ENCODE data around the gene CINP. TPM values are rescaled to one million over a fixed set of nuclear protein-coding genes. Genes with fewer than 3 reads are reported as not detected.
"Not testable (repeated sequence)": the region's sequence is repeated elsewhere in the genome, so short reads cannot be mapped to it uniquely, and the experiment has no call there.

CINP gene
- total RNA-seq, 1 donor from 2014 or later = 37.3 TPM

GRCh38 chr14:102321456-102322422 lies 41.0 kb downstream of the CINP start:
- no peak for DNase-seq (ENCODE audit: extremely low read depth, low read depth, low spot score)

- no peak for DNase-seq (ENCODE audit: extremely low read depth, low read depth, low spot score)
These were observed 41.8 kb downstream of the CINP start for GRCh38 chr14:102320671-102321455.

DNA sequence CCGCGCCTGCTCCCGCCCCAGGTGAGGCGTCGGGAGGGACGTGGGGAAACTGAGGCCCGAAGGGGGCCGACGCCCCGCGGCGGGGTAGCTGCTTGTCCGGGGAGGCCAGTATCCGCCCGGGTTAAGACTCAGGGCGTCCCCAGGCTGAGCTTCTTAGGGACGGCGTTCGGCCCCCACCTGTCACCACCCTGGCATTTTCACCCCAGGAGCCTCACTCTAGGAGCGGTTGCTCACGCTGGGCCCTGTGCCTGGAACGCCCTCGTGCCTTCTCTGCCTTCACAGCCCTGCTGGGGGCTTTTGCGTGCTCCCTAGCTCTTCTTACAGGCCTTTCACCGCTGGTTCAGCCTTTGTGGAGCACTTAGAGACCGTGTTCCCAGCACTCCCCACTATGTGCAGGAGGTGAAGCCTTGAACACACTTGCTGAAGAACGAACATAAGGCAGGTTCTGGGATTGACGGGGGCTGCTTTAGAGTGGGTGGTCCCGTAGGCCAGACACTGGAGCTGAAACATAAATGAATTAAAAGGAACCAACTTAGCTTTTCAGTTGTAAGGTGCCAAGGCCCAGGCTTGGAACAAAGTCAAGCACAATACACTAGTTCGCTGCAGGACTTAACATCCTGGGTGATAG lies 42.5 kb downstream of the CINP start:
- no peak for DNase-seq (ENCODE audit: extremely low read depth, low read depth, low spot score)

DNA sequence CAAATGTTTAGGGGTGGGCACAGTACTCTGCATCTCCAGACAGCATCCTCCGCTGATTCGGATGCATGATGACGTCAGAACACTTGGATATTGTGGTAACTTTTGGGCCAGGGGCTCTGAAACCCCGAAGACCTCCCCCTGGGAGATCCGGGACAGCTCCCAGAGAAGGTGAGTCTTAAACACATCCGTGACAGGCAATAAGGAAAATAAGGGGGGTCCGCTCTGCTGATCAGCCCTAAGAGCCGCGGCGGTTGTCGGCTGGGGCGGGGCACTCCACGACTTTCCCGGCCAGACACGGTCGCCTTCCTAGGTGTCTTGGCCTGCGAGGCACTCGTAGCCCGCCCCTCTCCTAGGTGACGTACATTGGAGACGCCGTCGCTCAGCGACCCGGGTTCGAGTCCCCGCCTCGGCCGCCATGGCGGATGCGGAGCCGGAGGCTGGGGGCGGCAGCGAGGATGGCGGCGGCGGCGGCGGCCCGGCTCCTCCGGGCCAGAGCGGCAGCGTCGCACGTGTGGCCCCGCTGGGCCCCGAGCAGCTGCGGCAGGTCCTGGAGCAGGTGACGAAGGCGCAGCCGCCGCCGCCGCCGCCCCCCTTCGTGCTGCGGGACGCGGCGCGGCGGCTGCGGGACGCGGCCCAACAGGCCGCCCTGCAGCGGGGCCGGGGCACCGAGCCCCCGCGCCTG lies 43.2 kb downstream of the CINP start, which contains the start of gene ZNF839:
TSS of gene ZNF839 (plus strand) at position 396 of the 682 bp plus-strand sequence. CDS start at position 416, 20 bp downstream.
- DNase-seq (ENCODE audit: extremely low read depth, low read depth, low spot score) = no peak

- DNase-seq (ENCODE audit: extremely low read depth, low read depth, low spot score) = no peak
These were observed 43.9 kb downstream of the CINP start for GRCh38 chr14:102318781-102319276.

- DNase-seq (ENCODE audit: extremely low read depth, low read depth, low spot score) = no peak
These were observed 45.0 kb downstream of the CINP start for GRCh38 chr14:102317564-102318248.

DNA sequence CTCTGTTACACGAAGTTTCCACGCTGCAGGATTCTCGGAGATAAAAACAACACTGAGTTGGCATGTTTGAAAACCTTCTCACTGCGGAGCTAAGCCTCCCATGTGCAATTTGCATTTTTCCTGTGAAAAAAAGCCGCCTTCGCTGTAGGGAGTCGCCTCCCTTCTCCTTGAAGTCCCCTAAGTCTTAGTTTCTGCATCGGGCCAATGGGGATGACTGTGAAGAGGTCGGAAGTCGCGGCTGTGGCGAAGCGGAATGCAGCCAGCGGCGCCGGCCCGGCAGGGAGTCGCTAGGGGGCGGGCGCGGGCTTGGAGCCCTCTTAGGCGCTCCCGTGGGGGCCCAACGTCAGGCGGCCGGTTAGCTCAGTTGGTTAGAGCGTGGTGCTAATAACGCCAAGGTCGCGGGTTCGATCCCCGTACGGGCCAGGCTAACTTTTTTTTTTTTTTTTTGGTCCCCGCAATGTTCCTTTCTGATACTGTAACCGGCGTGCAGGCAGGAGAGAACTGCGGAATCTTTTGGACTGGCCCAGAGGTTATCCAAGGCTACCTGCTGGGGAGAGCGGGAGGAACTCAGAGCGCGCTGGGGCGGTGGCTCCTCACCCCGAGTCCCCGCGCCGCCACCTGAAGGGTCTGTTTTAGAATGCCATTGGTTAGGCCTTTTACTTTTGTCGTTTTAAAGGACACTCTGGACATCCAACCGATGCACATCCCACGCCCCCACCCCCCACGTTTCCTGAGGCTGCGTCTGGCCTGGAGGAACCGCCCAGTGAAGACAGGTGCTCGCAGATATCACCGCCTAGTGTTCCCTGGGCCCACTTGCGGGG lies 45.7 kb downstream of the CINP start:
- no peak for DNase-seq (ENCODE audit: extremely low read depth, low read depth, low spot score)

DNA sequence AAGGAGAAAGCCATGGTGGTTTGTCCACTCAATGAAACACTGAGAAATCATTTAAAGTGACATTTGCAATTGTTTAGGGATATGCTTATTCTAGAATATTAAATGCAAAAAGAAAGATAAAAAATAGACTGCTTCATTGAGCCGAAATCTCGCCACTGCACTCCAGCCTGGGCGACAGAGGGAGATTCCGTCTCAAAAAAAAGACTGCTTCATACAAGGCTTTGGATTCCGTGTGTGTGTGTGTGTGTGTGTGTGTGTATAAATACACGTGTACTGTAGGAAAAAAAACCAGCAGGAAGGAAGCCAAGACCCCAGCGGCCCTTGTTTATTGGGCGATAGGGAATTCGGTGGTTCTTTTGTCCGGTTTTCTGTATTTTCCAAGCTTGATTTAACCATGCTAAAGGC lies 46.4 kb downstream of the CINP start:
- DNase-seq (ENCODE audit: extremely low read depth, low read depth, low spot score) = no peak

- no peak for DNase-seq (ENCODE audit: extremely low read depth, low read depth, low spot score)
These were observed 47.6 kb downstream of the CINP start for GRCh38 chr14:102315121-102315520.

DNA sequence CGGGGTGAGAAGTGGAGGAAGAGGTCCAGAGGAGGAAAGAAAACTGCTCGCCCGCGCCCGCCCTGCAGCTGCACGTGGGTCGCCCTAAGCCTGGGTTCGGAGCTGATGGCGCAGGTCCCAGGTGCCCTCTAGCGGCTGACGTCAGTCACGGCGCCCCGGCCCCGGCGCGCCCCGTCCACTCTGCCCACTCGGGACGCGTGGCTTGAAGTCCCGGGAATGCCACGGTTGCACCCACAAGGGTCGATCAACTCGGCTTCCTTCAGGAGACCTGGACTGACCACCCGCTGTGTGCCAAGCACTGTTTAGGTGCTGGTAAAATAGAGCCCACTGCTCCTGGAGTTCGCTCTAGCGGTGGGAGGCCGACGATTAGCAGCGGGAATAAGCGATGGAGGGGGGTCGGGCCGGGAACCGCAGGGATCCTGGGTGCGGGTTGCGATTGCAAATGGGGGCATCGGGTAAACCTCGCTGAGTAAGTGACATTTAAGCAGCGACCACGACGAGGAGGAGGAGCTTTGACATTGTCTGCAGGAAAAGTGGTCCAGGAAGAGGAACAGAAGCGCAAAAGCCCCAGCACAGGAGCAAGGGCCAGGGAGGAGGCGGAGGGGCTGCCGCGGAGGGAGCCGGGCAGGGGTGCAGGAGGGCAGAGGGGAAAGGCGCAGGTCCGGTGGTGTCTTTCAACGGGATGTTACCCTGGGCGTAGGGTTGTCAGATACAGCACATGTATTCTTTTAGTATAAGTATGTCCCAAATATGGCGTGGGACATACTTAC lies 48.3 kb downstream of the CINP start:
- DNase-seq (ENCODE audit: extremely low read depth, low read depth, low spot score) = no peak

- DNase-seq (ENCODE audit: extremely low read depth, low read depth, low spot score) = peak; percentile 75
These were observed 57.8 kb downstream of the CINP start, which contains the start of gene MOK for GRCh38 chr14:102304611-102305506. Gene MOK, minus strand, starts transcription at chr14:102305164. Its CDS starts 196 bp downstream, at chr14:102304968.

DNA sequence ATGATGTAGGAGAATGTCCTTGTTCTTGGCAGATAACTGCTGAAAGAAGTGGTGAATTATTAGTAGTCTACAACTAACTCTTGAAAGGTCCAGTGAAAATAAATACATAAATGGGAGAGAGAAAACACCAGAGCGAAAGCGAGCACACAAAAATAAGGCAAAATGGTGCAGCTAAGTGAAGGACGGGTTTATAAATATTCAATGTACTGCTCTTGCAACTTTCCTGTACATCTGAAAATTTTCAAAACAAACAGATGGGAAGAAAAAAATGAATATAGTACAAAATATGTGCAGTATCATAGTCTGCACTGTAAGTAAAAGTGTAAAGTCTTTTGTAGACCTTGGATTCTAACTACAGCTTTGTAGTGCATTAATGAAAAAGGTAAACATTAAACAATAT lies 59.0 kb downstream of the CINP start:
- no peak for DNase-seq (ENCODE audit: extremely low read depth, low read depth, low spot score)

- not testable (repeated sequence) for DNase-seq (ENCODE audit: extremely low read depth, low read depth, low spot score)
These were observed 64.2 kb downstream of the CINP start for GRCh38 chr14:102298303-102299070.
